Measurements from ENCODE around the gene EMP2.

EMP2 gene

GRCh38 chr16:10610499-10611184 is 30.2 kb upstream of the EMP2 start:
- in situ Hi-C loops (cut with MboI; ENCODE audit: low sequenced_read_pairs) = no loop called here

- in situ Hi-C loops (cut with MboI; ENCODE audit: low sequenced_read_pairs) = no loop called here
These were observed 29.0 kb upstream of the EMP2 start for GRCh38 chr16:10609402-10609774.

GRCh38 chr16:10608687-10609401 is 28.4 kb upstream of the EMP2 start:
- in situ Hi-C loops (cut with MboI; ENCODE audit: low sequenced_read_pairs) = no loop called here

- in situ Hi-C loops (cut with MboI; ENCODE audit: low sequenced_read_pairs) = no loop called here
These were observed 26.8 kb upstream of the EMP2 start for GRCh38 chr16:10607157-10607556.

- in situ Hi-C loops (cut with MboI; ENCODE audit: low sequenced_read_pairs) = no loop called here
These were observed 26.2 kb upstream of the EMP2 start for GRCh38 chr16:10606607-10607006.

GRCh38 chr16:10605636-10606035 is 25.2 kb upstream of the EMP2 start:
- in situ Hi-C loops (cut with MboI; ENCODE audit: low sequenced_read_pairs) = no loop called here

- in situ Hi-C loops (cut with MboI; ENCODE audit: low sequenced_read_pairs) = no loop called here
These were observed 21.3 kb upstream of the EMP2 start for GRCh38 chr16:10601444-10602408.

GRCh38 chr16:10600782-10601443 is 20.5 kb upstream of the EMP2 start:
- in situ Hi-C loops (cut with MboI; ENCODE audit: low sequenced_read_pairs) = no loop called here

GRCh38 chr16:10599626-10600025 is 19.2 kb upstream of the EMP2 start:
- in situ Hi-C loops (cut with MboI; ENCODE audit: low sequenced_read_pairs) = no loop called here

GRCh38 chr16:10598157-10598556 is 17.8 kb upstream of the EMP2 start:
- in situ Hi-C loops (cut with MboI; ENCODE audit: low sequenced_read_pairs) = no loop called here

- in situ Hi-C loops (cut with MboI; ENCODE audit: low sequenced_read_pairs) = no loop called here
These were observed 16.8 kb upstream of the EMP2 start for GRCh38 chr16:10597187-10597601.

- in situ Hi-C loops (cut with MboI; ENCODE audit: low sequenced_read_pairs) = no loop called here
These were observed 14.0 kb upstream of the EMP2 start for GRCh38 chr16:10594312-10594950.

GRCh38 chr16:10592611-10593010 is 12.2 kb upstream of the EMP2 start:
- in situ Hi-C loops (cut with MboI; ENCODE audit: low sequenced_read_pairs) = no loop called here

- in situ Hi-C loops (cut with MboI; ENCODE audit: low sequenced_read_pairs) = no loop called here
These were observed 9.9 kb upstream of the EMP2 start for GRCh38 chr16:10590342-10590741.

GRCh38 chr16:10589109-10589508 is 8.7 kb upstream of the EMP2 start:
- in situ Hi-C loops (cut with MboI; ENCODE audit: low sequenced_read_pairs) = no loop called here

GRCh38 chr16:10587622-10588021 is 7.2 kb upstream of the EMP2 start:
- in situ Hi-C loops (cut with MboI; ENCODE audit: low sequenced_read_pairs) = no loop called here

- in situ Hi-C loops (cut with MboI; ENCODE audit: low sequenced_read_pairs) = no loop called here
These were observed 4.6 kb upstream of the EMP2 start for GRCh38 chr16:10584981-10585438.

GRCh38 chr16:10583269-10583668 is 2.9 kb upstream of the EMP2 start:
- in situ Hi-C loops (cut with MboI; ENCODE audit: low sequenced_read_pairs) = no loop called here

- in situ Hi-C loops (cut with MboI; ENCODE audit: low sequenced_read_pairs) = no loop called here
These were observed 1.1 kb upstream of the EMP2 start for GRCh38 chr16:10581507-10581906.

- in situ Hi-C loops (cut with MboI; ENCODE audit: low sequenced_read_pairs) = no loop called here
These were observed 467 bp upstream of the EMP2 start for GRCh38 chr16:10580883-10581247.
